HFFc6 (cell line): ENCODE measurements around the gene BCAS3. TPM values are rescaled to one million over a fixed set of nuclear protein-coding genes. Genes with fewer than 3 reads are reported as not detected.

Experiments used
- DNase-seq: peaks from one replicate; pipeline ENCODE4 v3.0.0-alpha.2; 2018
- H3K27ac Mint-ChIP-seq: 2 replicates; pipeline ENCODE4 v1.8.0; 2020; ENCODE audit warnings: mild to moderate bottlenecking, mixed read lengths
- H3K27me3 Mint-ChIP-seq: 2 replicates; pipeline ENCODE4 v1.8.0; 2021; ENCODE audit warnings: mild to moderate bottlenecking, moderate library complexity, mixed read lengths; ENCODE audit not compliant: insufficient read depth
- H3K36me3 Mint-ChIP-seq: 2 replicates; pipeline ENCODE4 v1.8.0; 2021; ENCODE audit warnings: low read depth, mixed read lengths
- H3K4me1 Mint-ChIP-seq: 2 replicates; pipeline ENCODE4 v1.8.0; 2020; ENCODE audit warnings: low read depth, mixed read lengths
- H3K4me3 Mint-ChIP-seq: 2 replicates; pipeline ENCODE4 v1.8.0; 2020; ENCODE audit warnings: mild to moderate bottlenecking, moderate library complexity, mixed read lengths
- H3K9me3 Mint-ChIP-seq: 2 replicates; pipeline ENCODE4 v1.8.0; 2020; ENCODE audit warnings: mild to moderate bottlenecking, mixed read lengths
- CTCF ChIP-seq: fragments of 200-600 bp; sonication (generic); IDR thresholded peaks from 2 replicates; pipeline ENCODE4 v1.5.0; 2021; ENCODE audit warnings: antibody characterized with exemption, mild to moderate bottlenecking
- total RNA-seq, 6 experiments: library from RNA; stranded (reverse); fragmentation: NEBNext Ultra II Directional; extraction: Animal tissue kit (Norgen Biotek cat#: 25700); gene quantifications; 2 replicates in 1 of 6; 3 replicates in 5 of 6; pipeline ENCODE4 v1.2.3, GENCODE V29; 2021

BCAS3 gene
- total RNA-seq, 6 experiments from 2014 or later: 9.8 to 13.8 (median 12.0) TPM

DNA sequence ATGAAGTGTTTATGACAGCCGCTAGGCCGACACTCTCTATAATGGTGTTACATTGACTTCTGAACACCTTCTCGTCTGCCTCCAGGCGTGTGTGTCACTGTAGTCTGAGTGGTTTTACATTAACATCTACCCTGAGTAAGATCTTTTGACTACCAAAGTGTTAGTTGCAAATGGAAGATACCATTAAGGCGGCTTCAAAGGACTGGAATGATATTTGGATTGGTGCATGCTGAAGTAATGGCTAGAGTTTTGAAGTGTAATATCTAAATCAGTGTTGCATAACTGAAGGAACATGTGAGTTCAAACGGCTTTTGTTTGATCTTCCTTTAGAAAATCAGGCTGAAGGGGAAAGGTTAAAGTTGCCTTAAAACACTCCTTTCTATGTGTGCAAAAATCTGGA is 52.2 kb downstream of the BCAS3 start:
- Mint-ChIP-seq H3K4me3 (no peak overlapping the region), H3K4me1 (peaks cover 11% of the 10 kb centered on the region), H3K27ac (no peak overlapping the region), H3K36me3 (no peaks in the 10 kb centered on the region), H3K9me3 (no peaks in the 10 kb centered on the region), H3K27me3 (no peaks in the 10 kb centered on the region)
- no peak for TF ChIP-seq CTCF
- DNase-seq: no peak

- no peaks in the 10 kb centered on the region for H3K9me3 Mint-ChIP-seq
- TF ChIP-seq CTCF: no peak
- no peaks in the 10 kb centered on the region for H3K27me3 Mint-ChIP-seq
- H3K27ac Mint-ChIP-seq: 0 out of 2 replicates have a peak overlapping the region, but pooled peaks have one; percentile 3
- DNase-seq: no peak
- H3K36me3 Mint-ChIP-seq: no peaks in the 10 kb centered on the region
- no peak overlapping the region for H3K4me3 Mint-ChIP-seq
- H3K4me1 Mint-ChIP-seq: peaks cover 11% of the 10 kb centered on the region
Observed at GRCh38 chr17:60730273-60730672, 52.6 kb downstream of the BCAS3 start.

DNA sequence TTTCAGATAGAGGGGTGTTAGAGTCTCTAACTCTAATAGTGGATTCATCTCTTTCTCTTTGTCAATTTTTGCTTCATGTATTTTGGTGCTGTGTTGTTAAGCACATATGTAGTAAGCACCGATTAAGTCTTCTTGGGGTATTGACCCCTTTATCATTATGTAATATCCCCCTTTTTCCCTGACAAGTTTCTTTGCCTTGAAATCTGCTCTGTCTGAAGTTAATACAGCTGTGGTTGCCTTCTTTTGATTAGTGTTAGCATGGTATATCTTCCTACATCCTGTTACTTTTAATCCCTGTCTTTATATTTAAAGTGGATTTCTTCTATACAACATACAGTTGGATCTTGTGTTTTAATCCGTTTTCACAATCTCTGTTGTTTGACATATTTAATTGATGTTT is 60.6 kb downstream of the BCAS3 start:
- no peak for DNase-seq
- Mint-ChIP-seq H3K4me1 (no peaks in the 10 kb centered on the region; the same call in 1 of the 2 replicates), H3K9me3 (no peaks in the 10 kb centered on the region), H3K36me3 (no peaks in the 10 kb centered on the region), H3K27me3 (no peaks in the 10 kb centered on the region), H3K4me3 (no peak overlapping the region), H3K27ac (no peak overlapping the region)
- TF ChIP-seq CTCF: no peak

DNA sequence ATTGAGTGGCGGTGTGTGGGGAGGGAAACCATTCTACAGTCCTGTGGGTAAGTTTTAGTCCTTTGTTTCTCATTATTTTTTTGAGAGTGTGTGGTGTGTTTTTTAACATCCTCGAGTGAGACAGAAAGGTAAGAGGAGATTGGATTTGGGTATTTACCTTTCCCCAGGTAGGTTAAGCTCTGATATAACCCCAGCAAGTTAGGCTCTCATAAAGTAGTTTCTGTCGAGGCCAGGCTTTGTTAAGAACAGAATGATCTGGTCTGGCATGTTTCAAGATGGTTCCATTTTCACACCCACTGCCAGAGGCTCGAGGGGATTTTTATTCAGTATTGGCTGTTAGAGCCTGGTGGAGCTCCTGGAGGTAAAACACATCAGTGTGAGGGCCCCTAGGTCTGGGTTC is 62.9 kb downstream of the BCAS3 start:
- Mint-ChIP-seq H3K4me3 (no peak overlapping the region), H3K36me3 (no peaks in the 10 kb centered on the region), H3K27ac (no peak overlapping the region)

DNA sequence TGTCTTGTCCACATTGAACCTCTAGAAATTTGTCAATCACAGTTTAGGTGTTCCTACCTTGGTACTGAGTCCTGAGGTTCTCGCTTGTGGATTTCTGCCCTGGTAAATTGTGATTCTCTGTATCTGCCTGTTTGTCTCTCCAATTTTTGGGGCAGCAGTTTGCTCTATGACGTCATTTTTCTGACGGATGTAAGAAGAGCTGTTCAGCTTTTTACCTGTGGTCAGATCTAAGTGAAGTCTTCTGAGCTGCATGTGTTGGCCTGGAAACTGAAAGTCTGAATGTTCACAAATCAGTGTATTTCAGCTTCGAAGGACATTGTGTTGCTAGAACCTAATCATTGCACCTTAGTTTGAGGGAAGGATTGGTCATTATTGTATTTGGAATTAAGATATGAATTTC is 63.4 kb downstream of the BCAS3 start:
- Mint-ChIP-seq H3K9me3 (no peaks in the 10 kb centered on the region), H3K36me3 (no peaks in the 10 kb centered on the region), H3K27me3 (no peaks in the 10 kb centered on the region), H3K4me1 (peaks cover 16% of the 10 kb centered on the region), H3K4me3 (no peak overlapping the region), H3K27ac (no peak overlapping the region)
- TF ChIP-seq CTCF: no peak
- no peak for DNase-seq

More for the DNA sequence above, 62.9 kb downstream of the BCAS3 start:
- Mint-ChIP-seq H3K9me3 (no peaks in the 10 kb centered on the region), H3K27me3 (no peaks in the 10 kb centered on the region), H3K4me1 (peaks cover 16% of the 10 kb centered on the region)
- no peak for TF ChIP-seq CTCF
- no peak for DNase-seq

DNA sequence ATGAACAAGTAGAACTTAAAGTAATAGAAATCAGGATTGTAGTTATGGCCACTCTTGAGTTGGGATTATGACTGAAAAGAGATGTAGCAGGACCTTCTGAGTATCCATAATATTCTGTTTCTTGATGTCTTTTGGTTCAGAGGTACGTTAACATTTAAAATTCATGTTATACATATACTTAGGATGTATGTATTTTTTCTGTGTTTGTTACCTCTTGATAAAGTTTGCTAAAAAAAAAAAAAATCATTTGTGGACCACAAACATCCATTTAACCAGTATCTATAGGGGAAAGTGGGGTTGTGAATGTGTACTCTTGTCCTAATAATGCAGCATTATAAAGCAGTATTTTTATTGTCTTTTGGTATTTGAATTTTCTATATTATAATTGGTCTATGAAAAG is 65.6 kb downstream of the BCAS3 start:
- peak overlapping the region; percentile 70 for H3K27ac Mint-ChIP-seq
- no peak for TF ChIP-seq CTCF
- H3K4me1 Mint-ChIP-seq: peaks cover 16% of the 10 kb centered on the region
- no peaks in the 10 kb centered on the region for H3K27me3 Mint-ChIP-seq
- no peaks in the 10 kb centered on the region for H3K36me3 Mint-ChIP-seq
- H3K9me3 Mint-ChIP-seq: no peaks in the 10 kb centered on the region
- H3K4me3 Mint-ChIP-seq: peak overlapping the region; percentile 78
- DNase-seq: no peak
